ENCODE data around the gene TSEN54.

TSEN54 gene

DNA sequence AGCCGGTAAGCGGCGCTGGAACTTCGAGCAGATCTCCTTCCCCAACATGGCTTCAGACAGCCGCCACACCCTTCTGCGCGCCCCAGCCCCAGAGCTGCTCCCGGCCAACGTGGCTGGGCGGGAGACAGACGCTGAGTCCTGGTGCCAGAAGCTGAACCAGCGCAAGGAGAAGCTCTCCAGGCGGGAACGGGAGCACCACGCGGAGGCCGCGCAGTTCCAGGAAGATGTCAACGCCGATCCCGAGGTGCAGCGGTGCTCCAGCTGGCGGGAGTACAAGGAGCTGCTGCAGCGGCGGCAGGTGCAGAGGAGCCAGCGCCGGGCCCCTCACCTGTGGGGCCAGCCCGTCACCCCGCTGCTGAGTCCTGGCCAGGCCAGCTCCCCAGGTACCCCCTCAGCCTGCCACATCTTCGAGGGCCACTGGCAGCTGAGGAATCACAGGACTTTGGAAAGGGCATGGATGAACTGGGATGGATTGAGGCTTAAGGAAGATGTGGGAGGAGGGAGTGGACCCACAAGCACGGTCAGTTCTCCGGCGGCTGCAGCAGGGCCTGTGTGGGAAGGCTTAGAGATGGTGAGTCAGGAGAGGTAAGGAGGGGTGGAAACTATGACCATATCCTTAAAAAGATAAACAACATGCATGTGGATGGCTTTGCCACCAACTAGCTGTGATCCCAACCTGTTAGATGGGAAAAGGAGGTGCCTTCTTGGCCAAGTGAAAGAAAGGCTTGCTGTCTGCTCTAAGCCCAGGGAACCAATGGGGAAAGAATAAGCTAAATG, 5.8 kb downstream of the TSEN54 start:
- H3K4me1 ChIP-seq: no peaks in the 10 kb centered on the region
- H3K27me3 ChIP-seq: peaks cover 13% of the 10 kb centered on the region
- no peak overlapping the region for H3K4me3 ChIP-seq (ENCODE audit: low read depth, low read length)
- no peak for DNase-seq
- no peaks in the 10 kb centered on the region for H3K9me3 ChIP-seq
- H3K36me3 ChIP-seq: peaks cover 7% of the 10 kb centered on the region
- TF ChIP-seq, protein P1, sequence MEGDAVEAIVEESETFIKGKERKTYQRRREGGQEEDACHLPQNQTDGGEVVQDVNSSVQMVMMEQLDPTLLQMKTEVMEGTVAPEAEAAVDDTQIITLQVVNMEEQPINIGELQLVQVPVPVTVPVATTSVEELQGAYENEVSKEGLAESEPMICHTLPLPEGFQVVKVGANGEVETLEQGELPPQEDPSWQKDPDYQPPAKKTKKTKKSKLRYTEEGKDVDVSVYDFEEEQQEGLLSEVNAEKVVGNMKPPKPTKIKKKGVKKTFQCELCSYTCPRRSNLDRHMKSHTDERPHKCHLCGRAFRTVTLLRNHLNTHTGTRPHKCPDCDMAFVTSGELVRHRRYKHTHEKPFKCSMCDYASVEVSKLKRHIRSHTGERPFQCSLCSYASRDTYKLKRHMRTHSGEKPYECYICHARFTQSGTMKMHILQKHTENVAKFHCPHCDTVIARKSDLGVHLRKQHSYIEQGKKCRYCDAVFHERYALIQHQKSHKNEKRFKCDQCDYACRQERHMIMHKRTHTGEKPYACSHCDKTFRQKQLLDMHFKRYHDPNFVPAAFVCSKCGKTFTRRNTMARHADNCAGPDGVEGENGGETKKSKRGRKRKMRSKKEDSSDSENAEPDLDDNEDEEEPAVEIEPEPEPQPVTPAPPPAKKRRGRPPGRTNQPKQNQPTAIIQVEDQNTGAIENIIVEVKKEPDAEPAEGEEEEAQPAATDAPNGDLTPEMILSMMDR (IDR thresholded peaks at IDR 0.05; ENCODE audit: low read depth, low read length): no peak

DNA sequence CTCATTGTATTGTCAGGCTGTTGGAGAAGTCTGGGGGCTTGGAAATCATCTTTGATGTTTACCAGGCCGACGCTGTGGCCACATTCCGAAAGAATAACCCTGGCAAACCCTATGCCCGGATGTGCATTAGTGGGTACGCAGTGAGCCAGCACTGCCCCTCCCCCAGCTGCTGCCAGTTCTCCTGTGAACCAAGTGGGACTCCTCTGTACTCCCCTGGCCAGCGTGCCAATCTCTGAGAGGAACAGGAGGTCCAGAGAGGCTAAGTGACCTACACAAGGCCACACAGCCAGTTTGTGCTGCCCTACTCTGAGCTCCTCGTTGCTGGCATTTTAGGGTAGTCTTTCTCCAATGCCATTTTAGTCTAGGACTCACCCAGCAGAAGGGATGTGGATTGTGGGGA, 7.3 kb downstream of the TSEN54 start:
- Histone ChIP-seq H3K36me3 (peaks cover 7% of the 10 kb centered on the region), H3K4me3 (ENCODE audit: low read depth, low read length) (no peak overlapping the region), H3K4me1 (no peaks in the 10 kb centered on the region), H3K9me3 (no peaks in the 10 kb centered on the region), H3K27me3 (peaks cover 13% of the 10 kb centered on the region)
- no peak for DNase-seq
- TF ChIP-seq, protein P1 (IDR thresholded peaks at IDR 0.05; ENCODE audit: low read depth, low read length): no peak

DNA sequence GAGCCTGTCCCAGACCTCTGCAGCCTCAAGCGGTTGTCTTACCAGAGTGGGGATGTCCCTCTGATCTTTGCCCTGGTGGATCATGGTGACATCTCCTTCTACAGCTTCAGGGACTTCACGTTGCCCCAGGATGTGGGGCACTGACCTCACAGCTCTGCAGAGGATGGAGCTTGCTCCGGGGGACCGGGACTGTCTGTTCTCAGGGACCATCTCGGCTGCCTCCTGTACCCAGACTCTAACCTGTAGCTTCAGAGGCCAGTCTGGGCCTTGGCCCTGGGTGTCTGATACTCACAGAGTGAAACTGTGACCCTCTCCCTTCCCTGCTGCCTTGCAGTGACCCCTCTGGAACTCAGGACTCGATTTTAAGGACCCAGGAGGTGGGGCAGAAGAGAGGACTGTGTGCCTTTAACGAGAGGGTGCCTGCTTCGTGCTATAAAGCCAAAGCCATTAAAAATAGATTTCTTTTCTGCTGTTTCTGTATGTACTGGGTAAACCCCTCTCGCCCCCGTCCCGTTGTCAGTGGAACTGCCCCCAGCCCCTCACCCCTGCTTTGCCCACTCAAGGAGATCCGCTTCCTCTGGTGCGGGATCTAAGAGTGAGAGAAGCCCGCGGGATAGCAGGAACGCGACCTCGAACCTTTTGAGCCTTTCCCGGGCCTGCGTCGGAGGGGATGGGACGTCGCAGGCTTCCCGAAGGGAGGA, 8.1 kb downstream of the TSEN54 start:
- H3K9me3 ChIP-seq: no peaks in the 10 kb centered on the region
- TF ChIP-seq, protein P1 (IDR thresholded peaks at IDR 0.05; ENCODE audit: low read depth, low read length): no peak
- H3K36me3 ChIP-seq: peaks cover 3% of the 10 kb centered on the region; the same call in 1 of the 2 replicates
- peak overlapping the region; percentile 65 for H3K4me3 ChIP-seq (ENCODE audit: low read depth, low read length)
- H3K4me1 ChIP-seq: no peaks in the 10 kb centered on the region
- peaks cover 13% of the 10 kb centered on the region for H3K27me3 ChIP-seq
- no peak for DNase-seq

DNA sequence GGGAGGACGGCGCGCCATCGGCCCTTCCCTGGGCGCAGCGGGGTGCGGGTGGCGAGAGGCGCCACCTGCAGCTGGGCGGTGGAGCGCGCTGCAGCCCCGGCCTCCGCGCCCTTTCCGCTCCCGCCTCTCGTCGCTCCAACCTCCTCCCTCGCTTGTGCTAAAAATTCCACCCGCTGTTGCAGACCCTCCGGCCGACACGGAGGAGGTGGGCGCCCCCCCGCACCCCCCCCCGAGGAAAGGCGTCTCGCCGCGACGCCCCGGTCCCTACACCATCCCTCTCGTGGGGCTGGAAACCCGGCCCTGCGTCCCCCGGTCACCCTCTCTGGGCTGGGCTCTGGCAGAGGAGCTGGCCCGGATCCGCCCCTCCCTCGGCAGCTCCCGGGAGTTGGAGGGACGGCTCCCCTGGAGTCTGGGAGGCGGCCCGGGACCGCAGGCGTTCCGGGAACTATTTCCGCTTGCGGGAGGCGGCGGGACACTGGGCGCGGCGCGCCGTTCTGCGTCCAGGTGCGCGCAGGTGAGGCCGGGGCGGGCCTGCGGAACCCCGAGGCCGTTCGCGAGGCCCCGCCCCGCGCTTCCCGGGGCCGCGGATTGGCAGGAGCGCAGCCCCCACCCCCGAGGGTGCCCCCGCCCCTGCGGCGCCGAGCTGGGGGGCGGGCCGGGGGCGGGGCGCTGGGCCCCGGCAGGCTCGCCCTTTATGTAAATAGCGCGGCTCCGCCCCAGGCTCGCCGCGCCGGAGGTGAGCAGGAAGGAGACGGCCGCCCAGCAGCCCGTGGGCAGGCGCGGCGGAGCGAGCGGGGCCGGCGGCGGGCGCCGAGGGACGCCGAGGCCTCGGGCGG, 8.9 kb downstream of the TSEN54 start, which contains the start of gene LLGL2:
LLGL2 (plus strand) TSS at position 728 of the 836 bp plus-strand sequence. CDS start 17,730 bp downstream, outside the sequence.
- no peaks in the 10 kb centered on the region for H3K9me3 ChIP-seq
- DNase-seq: peak; percentile 87
- no peaks in the 10 kb centered on the region for H3K36me3 ChIP-seq
- TF ChIP-seq, protein P1 (IDR thresholded peaks at IDR 0.05; ENCODE audit: low read depth, low read length): peak; percentile 38
- H3K4me3 ChIP-seq (ENCODE audit: low read depth, low read length): peak within 1 kb of the TSS; percentile 65
- peaks cover 13% of the 10 kb centered on the region for H3K27me3 ChIP-seq
- no peaks in the 10 kb centered on the region for H3K4me1 ChIP-seq

DNA sequence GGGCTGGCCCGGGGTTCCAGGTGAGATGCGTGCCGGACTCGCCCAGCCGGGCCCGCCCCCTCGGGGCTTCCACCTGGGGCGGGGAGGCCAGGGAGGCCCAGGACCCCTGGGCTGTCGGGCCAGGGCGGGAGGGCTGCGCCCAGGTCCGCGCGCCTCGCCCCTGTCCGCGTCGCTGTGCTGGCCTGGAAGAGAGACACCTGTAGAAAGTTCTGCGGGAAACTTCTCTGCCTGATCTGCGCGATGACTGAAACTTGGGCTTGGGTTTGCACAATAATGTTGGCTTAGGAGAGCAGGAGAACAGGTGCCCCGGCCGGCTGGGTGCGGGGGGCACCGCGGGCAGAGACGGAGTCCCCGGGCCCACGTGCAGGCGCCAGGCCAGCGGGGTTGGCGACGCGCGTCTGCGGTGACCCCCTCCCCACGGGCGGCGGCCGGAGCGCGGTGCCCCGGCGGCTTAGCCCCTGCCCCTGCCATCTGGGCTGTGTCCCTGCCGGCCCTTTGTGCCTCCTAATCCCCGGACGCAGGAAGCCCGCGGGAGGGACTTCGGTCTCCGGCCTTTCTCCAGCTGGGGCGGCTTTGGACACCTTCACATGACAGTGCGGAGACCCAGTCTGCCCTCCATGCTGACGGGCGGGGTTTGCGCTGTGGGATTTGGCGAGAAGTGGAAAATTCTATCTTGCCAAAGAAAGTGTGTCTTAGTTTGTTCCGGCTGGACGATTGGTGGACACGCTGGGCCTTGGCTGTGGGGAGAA, 9.7 kb downstream of the TSEN54 start:
- DNase-seq: no peak
- Histone ChIP-seq H3K9me3 (no peaks in the 10 kb centered on the region), H3K4me1 (no peaks in the 10 kb centered on the region), H3K4me3 (ENCODE audit: low read depth, low read length) (peak overlapping the region; percentile 43), H3K36me3 (no peaks in the 10 kb centered on the region), H3K27me3 (peaks cover 13% of the 10 kb centered on the region)
- TF ChIP-seq, protein P1 (IDR thresholded peaks at IDR 0.05; ENCODE audit: low read depth, low read length): no peak

All from BE2C (cell line).